Fibroblast of lung (primary cell): ENCODE data around the gene KRTAP5-2. TPM values are rescaled to one million over a fixed set of nuclear protein-coding genes. Genes with fewer than 3 reads are reported as not detected.

Experiments used
- DNase-seq, 2 donors: peaks; one replicate each; pipeline versions ENCODE4 v3.0.0 to v3.0.0-alpha.2; 2010; ENCODE audit warnings: low read depth in 2 of 2
- H2AFZ ChIP-seq: 2 replicates; pipeline ENCODE4 v1.5.1; 2012; ENCODE audit warnings: low read length, control low read depth, inconsistent platforms
- H3K27ac ChIP-seq: 2 replicates; pipeline ENCODE4 v1.5.1; 2011; ENCODE audit warnings: low read length, control low read depth; ENCODE audit not compliant: insufficient read depth
- H3K27me3 ChIP-seq: 2 replicates; pipeline ENCODE4 v1.5.1; 2011; ENCODE audit warnings: mild to moderate bottlenecking, low read length; ENCODE audit not compliant: control insufficient read depth, insufficient read depth
- H3K36me3 ChIP-seq: 2 replicates; pipeline ENCODE4 v1.5.1; 2011; ENCODE audit warnings: low read length; ENCODE audit not compliant: control insufficient read depth, insufficient read depth
- H3K4me1 ChIP-seq: 2 replicates; pipeline ENCODE4 v1.5.1; 2011; ENCODE audit warnings: low read length; ENCODE audit not compliant: control insufficient read depth, insufficient read depth; ENCODE audit errors: extremely low read depth
- H3K4me2 ChIP-seq: 2 replicates; pipeline ENCODE4 v1.5.1; 2011; ENCODE audit warnings: low read length, control low read depth; ENCODE audit not compliant: insufficient read depth; ENCODE audit errors: extremely low read depth
- H3K4me3 ChIP-seq, 4 experiments: fragments of 200-600 bp in 1 of 4; sonication (generic) in 1 of 4; replicated peaks in 1 of 4; 2 replicates each; pipeline ENCODE4 v1.5.1; 2011 to 2016; ENCODE audit warnings: low read length in 4 of 4, low read depth in 3 of 4, mild to moderate bottlenecking in 3 of 4, control low read depth in 2 of 4, inconsistent platforms in 1 of 4, mixed read lengths in 1 of 4; ENCODE audit not compliant: insufficient read depth in 1 of 4; ENCODE audit errors: control extremely low read depth in 1 of 4
- H3K79me2 ChIP-seq: 2 replicates; pipeline ENCODE4 v1.5.1; 2012; ENCODE audit warnings: mild to moderate bottlenecking, low read length, inconsistent platforms; ENCODE audit not compliant: control insufficient read depth, insufficient read depth
- H3K9ac ChIP-seq: 2 replicates; pipeline ENCODE4 v1.5.1; 2011; ENCODE audit warnings: mild to moderate bottlenecking, low read length, control low read depth; ENCODE audit not compliant: insufficient read depth
- H3K9me3 ChIP-seq: 2 replicates; pipeline ENCODE4 v1.5.1; 2012; ENCODE audit warnings: low read depth, low read length; ENCODE audit not compliant: control insufficient read depth, insufficient read depth
- H4K20me1 ChIP-seq: 2 replicates; pipeline ENCODE4 v1.5.1; 2011; ENCODE audit warnings: low read length; ENCODE audit not compliant: control insufficient read depth, insufficient read depth; ENCODE audit errors: extremely low read depth
- CTCF ChIP-seq, 2 donors: IDR thresholded peaks in 1 of 2; conservative IDR thresholded peaks in 1 of 2; 1 replicate in 1 of 2; 2 replicates in 1 of 2; pipeline ENCODE4 v1.5.1; 2011 to 2012; ENCODE audit warnings: low read length in 2 of 2, control low read depth in 1 of 2, inconsistent platforms in 1 of 2, low read depth in 1 of 2, mild to moderate bottlenecking in 1 of 2
- EZH2 ChIP-seq: IDR thresholded peaks from 2 replicates; pipeline ENCODE4 v1.5.1; 2012; ENCODE audit warnings: low read length, control low read depth, mild to moderate bottlenecking; ENCODE audit errors: missing control alignments
- polyA plus RNA-seq, 2 donors: library from polyadenylated mRNA; depleted of rRNA in 1 of 2; stranded (reverse) in 1 of 2; unstranded in 1 of 2; fragments of >200 nt; gene quantifications; 2 replicates each; pipeline ENCODE4 v1.2.1, GENCODE V29; 2011 to 2012; ENCODE audit warnings: missing spikeins in 1 of 2
- total RNA-seq: library from RNA; depleted of rRNA; stranded (reverse); fragments of >200 nt; gene quantifications from 2 replicates; pipeline ENCODE4 v1.2.1, GENCODE V29; 2014

KRTAP5-2 gene
- total and polyA plus RNA-seq, 2 donors (not counting 1 experiment from before 2014, with no cell fraction given) = not detected

GRCh38 chr11:1557051-1557884, 40.8 kb downstream of the KRTAP5-2 start:
- H3K4me1 ChIP-seq = peaks cover 5% of the 10 kb centered on the region
- DNase-seq = no peak
- H3K4me2 ChIP-seq = no peak overlapping the region
- H3K4me3 ChIP-seq = no peak overlapping the region
- H3K27me3 ChIP-seq = no peaks in the 10 kb centered on the region
- H3K27ac ChIP-seq = no peak overlapping the region
- TF ChIP-seq EZH2 (no peak), CTCF (conservative IDR thresholded peaks at IDR 0.05 in 1 of 2, IDR thresholded peaks at IDR 0.05 in 1 of 2; ENCODE audit: low read depth in 1 of 2, low read length in 2 of 2) (no peak)
- no peaks in the 10 kb centered on the region for H3K79me2 ChIP-seq
- no peaks in the 10 kb centered on the region for H4K20me1 ChIP-seq
- H3K9ac ChIP-seq = no peak overlapping the region
- H3K9me3 ChIP-seq = no peaks in the 10 kb centered on the region
- no peak overlapping the region for H2AFZ ChIP-seq
- no peaks in the 10 kb centered on the region for H3K36me3 ChIP-seq

GRCh38 chr11:1556278-1556902, 41.7 kb downstream of the KRTAP5-2 start:
- Histone ChIP-seq H3K4me2 (no peak overlapping the region), H4K20me1 (no peaks in the 10 kb centered on the region), H3K4me3 (no peak overlapping the region), H3K9me3 (no peaks in the 10 kb centered on the region), H3K79me2 (no peaks in the 10 kb centered on the region), H3K36me3 (no peaks in the 10 kb centered on the region), H3K27me3 (no peaks in the 10 kb centered on the region), H3K4me1 (peaks cover 5% of the 10 kb centered on the region), H3K9ac (no peak overlapping the region), H3K27ac (no peak overlapping the region), H2AFZ (no peak overlapping the region)
- TF ChIP-seq CTCF (conservative IDR thresholded peaks at IDR 0.05 in 1 of 2, IDR thresholded peaks at IDR 0.05 in 1 of 2; ENCODE audit: low read depth in 1 of 2, low read length in 2 of 2) = no peak
- no peak for TF ChIP-seq EZH2
- DNase-seq = no peak

- TF ChIP-seq CTCF (conservative IDR thresholded peaks at IDR 0.05 in 1 of 2, IDR thresholded peaks at IDR 0.05 in 1 of 2; ENCODE audit: low read depth in 1 of 2, low read length in 2 of 2) = no peak
- TF ChIP-seq EZH2 = no peak
- Histone ChIP-seq H3K27me3 (no peaks in the 10 kb centered on the region), H3K9me3 (no peaks in the 10 kb centered on the region), H3K27ac (no peak overlapping the region), H3K4me3 (no peak overlapping the region), H3K79me2 (no peaks in the 10 kb centered on the region), H2AFZ (no peak overlapping the region), H4K20me1 (no peaks in the 10 kb centered on the region), H3K9ac (no peak overlapping the region), H3K4me2 (no peak overlapping the region), H3K4me1 (peaks cover 5% of the 10 kb centered on the region), H3K36me3 (no peaks in the 10 kb centered on the region)
- no peak for DNase-seq
Observed at GRCh38 chr11:1555713-1556153, 42.4 kb downstream of the KRTAP5-2 start.
